ENCODE measurements around the gene GRIN2C. TPM values are rescaled to one million over a fixed set of nuclear protein-coding genes. Genes with fewer than 3 reads are reported as not detected.
A peak's percentile ranks its signal among the peaks of the same experiment; 100 is the strongest.

GRIN2C gene
- total and polyA plus RNA-seq, 9 of the 15 experiments (the other 6 are each of a cell fraction or from before 2014, with no cell fraction given): under 0.01 to 0.33 (median 0.10) TPM; not detected in 2

- TF ChIP-seq HLTF (IDR thresholded peaks at IDR 0.05) (0 out of 2 replicates have a peak, but pooled peaks have one; percentile 52), NKRF (IDR thresholded peaks at IDR 0.05; ENCODE audit: borderline replicate concordance) (peak; percentile 67), ZNF778 (CRISPR knock-in tag; IDR thresholded peaks at IDR 0.05) (no peak), MLX (CRISPR knock-in tag; conservative IDR thresholded peaks at IDR 0.05) (no peak), HDGF (IDR thresholded peaks at IDR 0.05) (0 out of 2 replicates have a peak, but pooled peaks have one; percentile 61), GMEB1 (CRISPR knock-in tag; IDR thresholded peaks at IDR 0.05) (no peak), ATF6 (CRISPR knock-in tag; IDR thresholded peaks at IDR 0.05) (peak; percentile 83; the same call in 1 of the 2 replicates), SMARCE1 (IDR thresholded peaks at IDR 0.05) (peak; percentile 57; the same call in 1 of the 2 replicates), RB1 (IDR thresholded peaks at IDR 0.05; ENCODE audit: low read depth) (peak; percentile 21; the same call in 1 of the 2 replicates), U2AF1 (optimal IDR thresholded peaks at IDR 0.05; ENCODE audit: low read depth, low read length) (peak; percentile 74), CBFA2T3 (IDR thresholded peaks at IDR 0.05) (0 out of 2 replicates have a peak, but pooled peaks have one; percentile 7), ZNF197 (CRISPR knock-in tag; IDR thresholded peaks at IDR 0.05; ENCODE audit: low read depth) (no peak), TCFL5 (CRISPR knock-in tag; conservative IDR thresholded peaks at IDR 0.05) (no peak), BRD9 (IDR thresholded peaks at IDR 0.05; ENCODE audit: low read depth, partially characterized antibody) (peak; percentile 33), SAFB2 (IDR thresholded peaks at IDR 0.05; ENCODE audit: borderline replicate concordance, low read depth, low read length, severe bottlenecking) (no peak), ZC3H4 (CRISPR knock-in tag; IDR thresholded peaks at IDR 0.05; ENCODE audit: borderline replicate concordance) (0 out of 2 replicates have a peak, but pooled peaks have one; percentile 47), CTBP1 (IDR thresholded peaks at IDR 0.05; ENCODE audit: borderline replicate concordance) (peak; percentile 28; the same call in 1 of the 2 replicates), ZNF699 (CRISPR knock-in tag; IDR thresholded peaks at IDR 0.05; ENCODE audit: insufficient replicate concordance) (no peak), IRF2 (CRISPR knock-in tag; IDR thresholded peaks at IDR 0.05) (no peak), PURB (CRISPR knock-in tag; IDR thresholded peaks at IDR 0.05; ENCODE audit: low read depth) (no peak)
- TF ChIP-seq, protein P1, sequence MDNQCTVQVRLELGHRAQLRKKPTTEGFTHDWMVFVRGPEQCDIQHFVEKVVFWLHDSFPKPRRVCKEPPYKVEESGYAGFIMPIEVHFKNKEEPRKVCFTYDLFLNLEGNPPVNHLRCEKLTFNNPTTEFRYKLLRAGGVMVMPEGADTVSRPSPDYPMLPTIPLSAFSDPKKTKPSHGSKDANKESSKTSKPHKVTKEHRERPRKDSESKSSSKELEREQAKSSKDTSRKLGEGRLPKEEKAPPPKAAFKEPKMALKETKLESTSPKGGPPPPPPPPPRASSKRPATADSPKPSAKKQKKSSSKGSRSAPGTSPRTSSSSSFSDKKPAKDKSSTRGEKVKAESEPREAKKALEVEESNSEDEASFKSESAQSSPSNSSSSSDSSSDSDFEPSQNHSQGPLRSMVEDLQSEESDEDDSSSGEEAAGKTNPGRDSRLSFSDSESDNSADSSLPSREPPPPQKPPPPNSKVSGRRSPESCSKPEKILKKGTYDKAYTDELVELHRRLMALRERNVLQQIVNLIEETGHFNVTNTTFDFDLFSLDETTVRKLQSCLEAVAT (IDR thresholded peaks at IDR 0.05): peak; percentile 63 to 68; a peak in 1 of 4 replicates
These were observed 12.8 kb upstream of the GRIN2C start, which contains the start of gene FDXR (continued) for GRCh38 chr17:74872313-74873036.

Data from K562 (cell line).